GM18858 (cell line): ENCODE measurements around the gene CHPT1.
"Not testable (repeated sequence)": the region's sequence is repeated elsewhere in the genome, so short reads cannot be mapped to it uniquely, and the experiment has no call there.

Source experiments
- ATAC-seq: cut with Tn5 transposase; IDR thresholded peaks from one replicate; pipeline ENCODE4 v1.9.1; 2021; ENCODE audit not compliant: unreplicated experiment

CHPT1 gene

DNA sequence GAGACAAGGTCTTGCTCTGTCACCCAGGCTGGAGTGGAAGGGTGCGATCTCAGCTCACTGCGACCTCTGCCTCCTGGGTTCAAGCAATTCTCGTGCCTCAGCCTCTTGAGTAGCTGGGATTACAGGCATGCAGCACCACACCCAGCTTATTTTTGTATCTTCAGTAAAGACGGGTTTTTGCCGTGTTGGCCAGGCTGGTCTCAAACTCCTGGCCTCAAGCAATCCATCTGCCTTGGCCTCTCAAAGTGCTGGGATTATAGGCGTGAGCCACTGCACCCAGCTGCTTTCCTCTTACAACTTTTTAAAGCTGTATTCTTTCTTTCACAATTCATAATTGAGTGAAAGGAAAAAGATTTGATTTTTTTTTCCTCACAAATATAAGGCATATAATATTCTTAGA, 15.8 kb upstream of the CHPT1 start:
- not testable (repeated sequence) for ATAC-seq

DNA sequence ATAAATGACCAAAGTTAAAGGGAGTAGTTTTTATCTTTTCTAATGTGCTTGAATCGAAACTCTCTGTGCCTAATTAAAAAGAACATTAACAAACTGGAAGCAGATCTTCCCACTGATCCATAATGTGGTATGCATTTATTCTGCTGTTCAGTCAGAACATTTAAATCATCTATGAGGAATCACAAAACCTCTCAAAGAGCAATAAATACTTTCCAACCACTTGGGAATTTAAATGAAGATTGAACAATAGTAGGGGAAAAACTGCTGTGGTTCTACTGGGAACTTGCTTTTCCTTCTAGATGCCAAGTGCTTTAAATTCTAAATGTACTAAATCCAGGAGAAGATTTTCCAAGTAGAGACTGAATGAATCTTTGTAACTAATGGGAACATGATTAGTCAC, 12.3 kb upstream of the CHPT1 start:
- ATAC-seq, result no peak

- ATAC-seq, result no peak
Observed at GRCh38 chr12:101686176-101686575, 11.3 kb upstream of the CHPT1 start.

DNA sequence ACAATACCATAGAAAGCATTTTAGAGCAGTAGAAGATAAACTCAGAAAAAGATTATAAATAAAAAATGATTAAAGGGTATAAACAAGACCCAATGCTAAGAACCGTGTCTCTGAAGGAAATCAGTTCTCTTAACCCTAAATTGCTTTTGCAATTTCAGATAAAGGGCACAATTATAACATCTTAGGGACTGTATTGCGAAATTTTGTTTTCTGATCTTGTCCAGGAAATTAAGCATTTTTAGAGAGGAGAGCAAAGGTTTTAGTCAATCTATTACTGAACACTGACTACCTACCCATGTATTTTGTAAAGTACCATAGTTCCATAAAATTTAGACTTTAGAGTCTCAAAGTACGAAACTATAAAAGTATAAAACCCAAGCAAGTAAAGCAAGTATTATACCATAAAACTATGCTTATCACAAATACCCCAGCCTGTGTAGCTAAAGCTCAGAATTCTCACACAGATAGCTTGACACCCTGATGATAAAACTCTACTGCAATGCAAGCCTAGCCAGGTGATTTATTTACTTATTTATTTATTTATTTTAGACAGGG, 6.8 kb upstream of the CHPT1 start:
- no peak for ATAC-seq

- ATAC-seq, result no peak
Observed at GRCh38 chr12:101691503-101692096, 5.8 kb upstream of the CHPT1 start.

- no peak for ATAC-seq
Observed at GRCh38 chr12:101694297-101694848, 3.1 kb upstream of the CHPT1 start.

GRCh38 chr12:101694986-101695385, 2.5 kb upstream of the CHPT1 start:
- ATAC-seq, result no peak

DNA sequence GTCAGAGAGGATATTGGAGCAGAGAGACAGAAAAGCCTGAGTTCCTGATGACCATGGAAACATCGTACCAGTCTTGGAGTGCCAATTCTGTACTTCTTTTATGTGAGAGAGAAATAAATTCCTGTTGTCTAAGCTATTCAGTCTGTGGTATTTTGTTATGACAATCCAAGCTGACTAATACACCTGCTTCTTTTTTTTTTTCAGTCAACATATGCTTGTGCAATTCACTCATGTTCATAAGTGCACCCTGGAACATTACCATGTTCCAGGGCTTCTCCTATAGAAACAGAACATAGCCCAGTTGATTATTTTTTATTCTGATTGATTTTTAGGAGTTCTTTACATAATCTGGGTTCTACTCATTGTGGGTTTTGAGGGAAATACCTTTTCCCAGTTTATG, 1.7 kb upstream of the CHPT1 start:
- no peak for ATAC-seq

GRCh38 chr12:101696251-101697196, 916 bp upstream of the CHPT1 start:
- peak; percentile 21 for ATAC-seq

DNA sequence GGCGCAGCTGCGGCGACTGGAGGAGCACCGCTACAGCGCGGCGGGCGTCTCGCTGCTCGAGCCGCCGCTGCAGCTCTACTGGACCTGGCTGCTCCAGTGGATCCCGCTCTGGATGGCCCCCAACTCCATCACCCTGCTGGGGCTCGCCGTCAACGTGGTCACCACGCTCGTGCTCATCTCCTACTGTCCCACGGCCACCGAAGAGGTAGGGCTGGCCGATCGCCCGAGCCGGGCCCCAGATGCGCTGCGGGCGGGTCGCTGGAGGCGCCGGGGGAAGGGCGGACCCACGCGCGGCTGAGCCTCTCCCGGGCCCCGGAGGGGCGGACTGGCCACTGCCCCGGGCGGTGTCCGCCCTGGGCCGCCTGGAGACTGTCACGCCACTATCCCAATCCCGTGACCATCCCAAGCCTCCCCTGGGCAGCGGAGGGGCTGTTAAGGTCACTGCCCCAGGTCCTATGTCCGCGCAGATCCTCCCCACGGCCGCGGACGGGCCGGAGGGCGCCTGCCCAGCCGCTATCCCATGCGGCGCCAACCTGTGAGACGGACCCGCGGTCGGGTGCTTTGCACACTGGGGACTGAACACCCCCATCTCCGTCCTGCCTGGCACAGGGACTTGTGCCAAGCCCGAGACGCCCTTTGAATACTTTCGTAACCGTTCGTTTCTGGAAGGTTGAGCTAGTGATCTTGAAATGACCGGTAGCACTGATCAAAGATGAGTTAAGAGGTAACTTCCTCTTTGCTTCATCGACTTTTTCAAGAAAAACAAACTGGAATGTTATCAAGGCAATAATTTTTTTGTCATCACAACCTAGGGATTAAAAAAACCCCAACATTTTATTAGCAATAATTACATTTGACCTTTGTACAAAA, 725 bp downstream of the CHPT1 start:
- peak; percentile 22 for ATAC-seq

- no peak for ATAC-seq
Observed at GRCh38 chr12:101698800-101699347, 1.4 kb downstream of the CHPT1 start.

DNA sequence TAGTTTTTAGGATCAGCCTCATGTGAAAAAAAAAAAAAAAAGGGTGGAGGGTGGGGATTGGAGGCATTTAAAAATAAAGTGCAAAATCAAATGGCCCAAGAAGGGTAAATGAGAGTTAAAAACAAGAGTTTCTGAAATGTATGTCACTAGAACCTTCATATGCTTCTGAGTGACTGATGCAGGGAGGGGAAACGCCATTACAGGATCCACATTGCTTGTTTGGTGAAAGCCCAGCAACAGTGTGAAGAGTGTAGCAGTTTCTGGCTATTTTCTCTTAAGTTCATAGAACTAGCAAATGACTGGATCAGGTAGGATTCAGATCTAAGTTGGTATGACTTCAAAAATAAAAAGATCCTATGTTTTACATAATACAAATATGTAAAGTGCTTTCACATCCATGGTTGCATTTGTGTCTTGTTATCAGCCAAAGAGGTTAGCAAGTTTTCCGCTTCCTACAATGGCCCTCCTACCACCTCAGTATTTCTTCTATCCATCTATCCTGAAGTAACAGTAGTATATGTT, 2.9 kb downstream of the CHPT1 start:
- ATAC-seq, result no peak

- ATAC-seq, result no peak
Observed at GRCh38 chr12:101703487-101703886, 6.0 kb downstream of the CHPT1 start.

DNA sequence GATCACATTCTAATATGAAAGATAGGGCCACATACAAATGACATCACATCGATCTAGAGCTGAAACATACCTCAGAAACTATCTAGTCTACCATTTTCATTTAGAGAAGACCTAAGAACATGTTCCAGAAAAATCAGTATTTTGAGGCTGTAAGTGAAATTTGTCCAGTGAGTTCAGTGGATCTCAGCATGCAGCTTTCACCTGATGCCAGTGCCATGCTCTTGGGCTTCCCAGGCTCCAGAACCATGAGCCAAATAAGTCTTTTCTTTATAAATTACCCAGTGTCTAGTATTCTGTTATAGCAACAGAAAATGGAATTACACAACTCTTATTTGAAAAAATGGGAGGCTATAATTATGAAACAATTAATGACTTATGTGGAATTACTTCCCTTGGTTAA, 9.0 kb downstream of the CHPT1 start:
- ATAC-seq, result no peak

DNA sequence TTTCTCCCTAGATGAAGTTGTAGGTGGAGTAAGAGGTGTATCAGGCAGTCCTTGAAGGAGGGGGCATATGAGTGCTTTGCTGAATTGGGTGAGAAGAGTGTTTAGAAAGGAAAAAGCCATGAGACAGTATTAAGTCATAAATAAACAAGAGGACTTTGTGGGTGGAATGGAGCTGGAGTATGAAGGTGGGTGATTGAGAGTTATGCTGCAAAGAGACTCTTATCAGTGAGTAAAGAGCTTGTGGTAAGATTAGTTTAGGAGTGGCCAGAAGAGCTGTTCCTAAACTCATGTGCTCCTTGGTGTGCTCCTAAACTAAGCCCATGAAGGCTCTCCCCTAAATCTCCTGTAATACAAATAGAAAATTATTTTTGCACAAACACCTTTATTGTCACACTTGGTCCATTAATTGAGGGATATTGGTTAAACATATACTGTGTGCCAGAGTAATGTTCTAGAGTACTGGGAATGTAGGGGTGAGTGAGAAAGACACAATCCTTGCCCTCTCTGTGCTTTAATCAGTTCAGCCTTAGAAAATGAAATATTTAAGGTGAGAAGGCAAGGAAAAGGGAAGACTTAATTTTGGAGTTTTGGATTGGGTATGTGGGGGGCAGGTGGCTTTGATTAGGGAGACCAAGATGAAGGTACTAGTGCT, 9.8 kb downstream of the CHPT1 start:
- ATAC-seq, result no peak

DNA sequence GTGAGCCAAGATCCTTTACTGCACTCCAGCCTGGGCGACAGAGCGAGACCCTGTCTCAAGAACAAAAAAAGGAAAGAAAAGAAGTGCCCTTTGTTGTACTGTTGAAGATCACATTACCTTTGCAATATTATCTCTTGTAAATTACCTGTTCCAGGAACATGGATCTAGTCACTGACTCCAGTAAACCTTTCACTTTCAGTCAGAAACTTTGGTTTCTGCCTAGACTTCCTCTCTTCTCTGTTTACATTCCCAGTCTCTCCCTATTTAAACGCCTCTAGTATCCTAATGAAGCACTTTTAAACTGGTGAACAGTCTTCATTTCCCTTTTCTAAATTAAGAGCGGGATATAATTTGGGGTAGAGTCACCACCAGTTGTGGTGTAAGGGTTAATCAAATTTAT, 12.8 kb downstream of the CHPT1 start:
- no peak for ATAC-seq

DNA sequence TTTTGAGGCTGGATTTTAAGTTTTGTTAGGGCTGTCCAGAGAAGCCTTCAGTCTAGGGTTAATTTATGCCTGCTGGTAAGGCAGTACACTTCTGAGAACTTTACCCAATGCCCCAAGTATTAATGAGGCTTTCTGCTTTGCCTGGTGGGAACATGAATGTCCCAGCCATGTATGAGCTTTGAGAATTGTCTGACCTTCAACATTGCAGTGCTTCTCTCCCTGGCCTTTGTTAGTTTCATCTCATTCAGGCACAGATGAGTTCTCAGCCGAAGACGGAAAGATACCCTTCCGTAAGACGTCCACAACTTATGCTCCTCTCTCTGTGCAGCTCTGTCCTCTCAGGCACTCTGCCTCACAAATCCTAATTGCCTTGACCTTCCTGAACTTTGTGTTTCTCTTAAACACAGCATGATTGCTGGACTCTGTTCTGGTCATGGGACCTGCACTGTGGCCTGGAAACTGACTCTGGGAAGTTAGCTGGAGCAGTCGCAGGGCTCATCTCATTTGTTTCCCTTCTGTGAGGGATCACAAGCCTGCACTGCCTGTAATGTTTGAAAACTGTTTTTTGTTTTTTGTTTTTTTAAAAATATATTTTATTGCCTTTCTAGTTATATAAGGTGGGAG, 15.7 kb downstream of the CHPT1 start:
- ATAC-seq, result no peak

GRCh38 chr12:101713930-101714329, 16.5 kb downstream of the CHPT1 start:
- ATAC-seq, result no peak

DNA sequence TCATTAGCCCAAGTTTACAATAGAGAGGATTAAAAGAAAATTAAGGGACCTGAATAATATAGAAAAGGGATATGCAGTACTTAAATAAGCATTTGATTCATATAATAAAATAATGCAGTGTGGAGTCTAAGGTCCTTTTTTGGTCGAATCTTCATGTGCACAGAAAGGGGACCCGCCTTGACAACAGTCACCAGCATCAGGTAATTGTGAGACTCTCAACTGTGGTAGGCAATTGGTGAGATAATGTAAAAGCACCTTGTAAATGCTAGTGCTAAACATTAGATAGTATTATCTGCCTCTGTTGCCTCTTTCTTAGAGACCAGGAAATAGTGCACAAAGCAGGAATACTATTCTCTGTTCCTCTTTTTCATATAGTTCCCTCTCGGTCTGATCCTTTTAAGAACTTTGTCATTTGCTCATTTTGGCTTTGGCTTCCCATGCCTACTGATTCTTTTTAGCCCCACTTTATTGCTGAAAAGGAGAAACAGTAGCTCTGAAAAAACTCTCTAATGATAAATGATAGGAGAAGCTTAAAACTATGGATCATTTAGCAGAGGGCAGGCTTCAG, 17.5 kb downstream of the CHPT1 start:
- ATAC-seq, result no peak
